Activated CD4-positive, alpha-beta T cell treated with anti-CD3 and anti-CD28 coated beads for 24 hours (primary cell): Measurements from ENCODE around the gene MTA3.
"Not testable (repeated sequence)": the region's sequence is repeated elsewhere in the genome, so short reads cannot be mapped to it uniquely, and the experiment has no call there.

Experiments used
- DNase-seq, 2 donors: peaks; one replicate each; pipeline ENCODE4 v3.0.0-alpha.2; 2020; ENCODE audit warnings: low read depth in 2 of 2

The MTA3 gene

GRCh38 chr2:42607101-42607637 lies 38.7 kb downstream of the MTA3 start:
- DNase-seq, result no peak

- DNase-seq, result no peak
These were observed 45.0 kb downstream of the MTA3 start for GRCh38 chr2:42613281-42614064.

- no peak for DNase-seq
These were observed 46.4 kb downstream of the MTA3 start for GRCh38 chr2:42614838-42615237.

- DNase-seq, result no peak
These were observed 49.7 kb downstream of the MTA3 start for GRCh38 chr2:42618116-42618515.

- DNase-seq, result no peak
These were observed 50.5 kb downstream of the MTA3 start for GRCh38 chr2:42618972-42619371.

- not testable (repeated sequence) for DNase-seq
These were observed 53.2 kb downstream of the MTA3 start for GRCh38 chr2:42621626-42622025.

- no peak for DNase-seq
These were observed 54.7 kb downstream of the MTA3 start for GRCh38 chr2:42622943-42623676.

GRCh38 chr2:42624047-42624446 lies 55.6 kb downstream of the MTA3 start:
- no peak for DNase-seq

- not testable (repeated sequence) for DNase-seq
These were observed 59.6 kb downstream of the MTA3 start for GRCh38 chr2:42628024-42628423.

- DNase-seq, result no peak
These were observed 68.5 kb downstream of the MTA3 start for GRCh38 chr2:42636934-42637333.

GRCh38 chr2:42638080-42638784 lies 69.8 kb downstream of the MTA3 start:
- DNase-seq, result no peak

GRCh38 chr2:42639340-42640077 lies 71.1 kb downstream of the MTA3 start:
- DNase-seq, result no peak

- DNase-seq, result no peak
These were observed 71.8 kb downstream of the MTA3 start for GRCh38 chr2:42640261-42640660.

GRCh38 chr2:42642371-42642770 lies 73.9 kb downstream of the MTA3 start:
- not testable (repeated sequence) for DNase-seq

- no peak for DNase-seq
These were observed 77.1 kb downstream of the MTA3 start for GRCh38 chr2:42645551-42645950.

- DNase-seq, result no peak
These were observed 80.4 kb downstream of the MTA3 start for GRCh38 chr2:42648796-42649195.

GRCh38 chr2:42651057-42651456 lies 82.6 kb downstream of the MTA3 start:
- DNase-seq, result no peak

GRCh38 chr2:42652086-42652485 lies 83.7 kb downstream of the MTA3 start:
- peak in 1 of 2 donors; percentile 2 for DNase-seq

- no peak for DNase-seq
These were observed 84.6 kb downstream of the MTA3 start for GRCh38 chr2:42653039-42653438.

- no peak for DNase-seq
These were observed 85.5 kb downstream of the MTA3 start for GRCh38 chr2:42653908-42654445.

GRCh38 chr2:42658306-42658705 lies 89.9 kb downstream of the MTA3 start:
- DNase-seq, result no peak
